Measurements from ENCODE around the gene LRMDA.

The LRMDA gene

DNA sequence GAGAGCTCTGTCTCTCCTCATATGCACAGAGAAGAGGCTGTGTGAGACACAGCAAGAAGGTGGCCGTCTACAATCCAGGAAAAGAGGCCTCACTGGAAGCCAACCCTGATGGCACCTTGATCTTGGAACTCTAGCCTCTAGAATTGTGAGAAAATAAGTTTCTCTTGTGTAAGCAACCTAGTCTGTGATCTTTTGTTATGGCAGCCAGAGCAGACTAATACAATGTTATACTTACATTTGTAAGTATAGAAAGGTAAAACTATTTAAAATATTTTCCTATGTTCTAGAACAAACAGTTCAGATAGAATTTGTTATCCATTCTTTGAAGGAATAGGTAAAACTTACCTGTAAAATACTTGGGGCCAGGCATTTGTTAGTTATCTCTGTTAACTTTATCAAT, 53.3 kb downstream of the LRMDA start:
- no peak overlapping the region for H2BK5ac ChIP-seq (ENCODE audit: low read length)
- WGBS (ENCODE audit: extremely low coverage, insufficient coverage, low lambda C conversion rate) = no CpG with 5 or more reads among the region's 1 CpG
- no peak overlapping the region for H4K8ac ChIP-seq (ENCODE audit: low read depth, low read length)
- no peaks in the 10 kb centered on the region for H3K27me3 ChIP-seq (ENCODE audit: insufficient read depth, low read length, poor library complexity)
- DNase-seq = no peak
- no peak overlapping the region for H2AK5ac ChIP-seq (ENCODE audit: low read length)
- no peaks in the 10 kb centered on the region for H3K36me3 ChIP-seq (ENCODE audit: control insufficient read depth, insufficient read depth, low read length)
- no peak overlapping the region for H4K5ac ChIP-seq (ENCODE audit: low read length)
- no peaks in the 10 kb centered on the region for H3K79me2 ChIP-seq (ENCODE audit: control insufficient read depth, insufficient read depth, low read length)
- H2BK120ac ChIP-seq (ENCODE audit: low read depth, low read length) = no peak overlapping the region
- no peak overlapping the region for H3K4me3 ChIP-seq (ENCODE audit: low read length)
- H3K79me1 ChIP-seq (ENCODE audit: low read length) = no peaks in the 10 kb centered on the region
- no peak overlapping the region for H3K56ac ChIP-seq (ENCODE audit: low read length)
- H3K23ac ChIP-seq (ENCODE audit: low read length) = no peak overlapping the region
- H3K4me1 ChIP-seq (ENCODE audit: control insufficient read depth, low read depth, low read length) = no peaks in the 10 kb centered on the region
- H3K4me2 ChIP-seq (ENCODE audit: low read length) = no peak overlapping the region
- no peak overlapping the region for H3K9ac ChIP-seq (ENCODE audit: low read length)
- no peak overlapping the region for H3K4ac ChIP-seq (ENCODE audit: low read depth, low read length)
- H3K27ac ChIP-seq (ENCODE audit: low read depth, low read length) = no peak overlapping the region
- no peak overlapping the region for H3K18ac ChIP-seq (ENCODE audit: low read length)
- no peak overlapping the region for H2BK15ac ChIP-seq (replicated peaks; ENCODE audit: low read depth)

DNA sequence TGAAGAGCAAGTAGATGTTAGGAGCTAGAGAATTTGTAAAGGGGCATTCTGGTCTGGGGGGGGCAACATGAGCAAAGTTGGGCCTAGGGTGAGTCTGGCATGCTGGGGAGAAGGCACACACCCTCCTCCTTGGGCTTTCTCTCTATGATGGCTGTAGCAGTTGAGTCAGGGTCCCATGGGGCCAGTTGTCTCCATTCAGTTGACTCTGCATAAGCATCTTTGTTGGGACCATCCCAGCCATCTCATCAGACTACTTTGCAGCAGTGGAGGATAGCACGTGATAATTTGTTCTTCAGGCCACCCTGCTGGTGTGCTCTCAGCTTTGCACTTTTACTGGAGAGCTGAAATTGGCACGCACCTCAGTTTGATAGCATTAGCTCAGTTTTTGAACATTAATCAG, 55.2 kb downstream of the LRMDA start:
- Histone ChIP-seq H3K18ac (ENCODE audit: low read length) (no peak overlapping the region), H2BK15ac (replicated peaks; ENCODE audit: low read depth) (no peak overlapping the region), H2BK120ac (ENCODE audit: low read depth, low read length) (no peak overlapping the region), H3K27ac (ENCODE audit: low read depth, low read length) (no peak overlapping the region), H3K4me1 (ENCODE audit: control insufficient read depth, low read depth, low read length) (no peaks in the 10 kb centered on the region), H4K8ac (ENCODE audit: low read depth, low read length) (no peak overlapping the region), H3K36me3 (ENCODE audit: control insufficient read depth, insufficient read depth, low read length) (no peaks in the 10 kb centered on the region), H3K4ac (ENCODE audit: low read depth, low read length) (no peak overlapping the region), H3K56ac (ENCODE audit: low read length) (no peak overlapping the region), H3K4me3 (ENCODE audit: low read length) (no peak overlapping the region), H3K27me3 (ENCODE audit: insufficient read depth, low read length, poor library complexity) (no peaks in the 10 kb centered on the region), H2AK5ac (ENCODE audit: low read length) (no peak overlapping the region), H4K5ac (ENCODE audit: low read length) (no peak overlapping the region), H2BK5ac (ENCODE audit: low read length) (no peak overlapping the region), H3K4me2 (ENCODE audit: low read length) (no peak overlapping the region), H3K23ac (ENCODE audit: low read length) (no peak overlapping the region), H3K9ac (ENCODE audit: low read length) (no peak overlapping the region), H3K79me1 (ENCODE audit: low read length) (no peaks in the 10 kb centered on the region), H3K79me2 (ENCODE audit: control insufficient read depth, insufficient read depth, low read length) (no peaks in the 10 kb centered on the region)
- WGBS (ENCODE audit: extremely low coverage, insufficient coverage, low lambda C conversion rate) = no CpG with 5 or more reads among the region's 2 CpGs
- no peak for DNase-seq

DNA sequence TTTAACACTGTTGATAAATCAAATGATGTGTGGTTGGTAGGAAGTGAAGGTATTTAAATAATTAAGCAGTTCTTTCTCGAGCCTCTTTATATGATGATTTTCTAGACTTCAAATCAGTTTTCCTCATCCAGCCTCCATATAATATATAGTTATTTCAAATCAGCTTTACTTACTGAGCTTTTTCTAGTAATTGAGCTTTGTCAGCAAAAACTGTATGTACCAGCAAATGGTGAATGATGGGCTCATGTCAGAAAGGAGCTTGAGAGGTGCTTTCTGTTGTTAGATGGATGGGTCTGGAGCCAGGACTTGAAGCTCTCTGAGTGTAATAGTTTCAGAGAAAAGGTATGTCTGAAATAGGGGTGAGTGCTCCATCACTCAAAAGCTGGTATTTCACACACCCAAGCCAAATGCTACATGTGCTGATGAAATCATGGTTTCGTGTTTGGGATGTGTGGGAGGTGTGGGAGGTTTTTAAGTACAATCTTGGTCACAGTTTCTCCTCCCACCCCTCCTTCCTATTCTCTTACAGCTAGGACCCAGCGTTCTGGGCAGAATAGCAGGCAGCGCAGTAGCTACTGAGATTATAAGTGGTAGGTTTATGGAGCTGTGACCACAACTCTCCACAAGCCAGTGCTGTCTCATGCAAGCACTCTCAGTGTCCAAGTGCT, 55.8 kb downstream of the LRMDA start:
- H2BK5ac ChIP-seq (ENCODE audit: low read length) = no peak overlapping the region
- H2BK120ac ChIP-seq (ENCODE audit: low read depth, low read length) = no peak overlapping the region
- H4K5ac ChIP-seq (ENCODE audit: low read length) = no peak overlapping the region
- no peak overlapping the region for H3K4ac ChIP-seq (ENCODE audit: low read depth, low read length)
- no peak overlapping the region for H3K4me2 ChIP-seq (ENCODE audit: low read length)
- H3K79me2 ChIP-seq (ENCODE audit: control insufficient read depth, insufficient read depth, low read length) = no peaks in the 10 kb centered on the region
- no peak overlapping the region for H2AK5ac ChIP-seq (ENCODE audit: low read length)
- H3K9ac ChIP-seq (ENCODE audit: low read length) = no peak overlapping the region
- no peaks in the 10 kb centered on the region for H3K4me1 ChIP-seq (ENCODE audit: control insufficient read depth, low read depth, low read length)
- no peak overlapping the region for H3K56ac ChIP-seq (ENCODE audit: low read length)
- H3K4me3 ChIP-seq (ENCODE audit: low read length) = no peak overlapping the region
- no peaks in the 10 kb centered on the region for H3K27me3 ChIP-seq (ENCODE audit: insufficient read depth, low read length, poor library complexity)
- H3K27ac ChIP-seq (ENCODE audit: low read depth, low read length) = no peak overlapping the region
- no peak overlapping the region for H3K23ac ChIP-seq (ENCODE audit: low read length)
- DNase-seq = no peak
- no peaks in the 10 kb centered on the region for H3K36me3 ChIP-seq (ENCODE audit: control insufficient read depth, insufficient read depth, low read length)
- no peak overlapping the region for H2BK15ac ChIP-seq (replicated peaks; ENCODE audit: low read depth)
- no peak overlapping the region for H3K18ac ChIP-seq (ENCODE audit: low read length)
- no CpG with 5 or more reads among the region's 4 CpGs for WGBS (ENCODE audit: extremely low coverage, insufficient coverage, low lambda C conversion rate)
- no peak overlapping the region for H4K8ac ChIP-seq (ENCODE audit: low read depth, low read length)
- no peaks in the 10 kb centered on the region for H3K79me1 ChIP-seq (ENCODE audit: low read length)

DNA sequence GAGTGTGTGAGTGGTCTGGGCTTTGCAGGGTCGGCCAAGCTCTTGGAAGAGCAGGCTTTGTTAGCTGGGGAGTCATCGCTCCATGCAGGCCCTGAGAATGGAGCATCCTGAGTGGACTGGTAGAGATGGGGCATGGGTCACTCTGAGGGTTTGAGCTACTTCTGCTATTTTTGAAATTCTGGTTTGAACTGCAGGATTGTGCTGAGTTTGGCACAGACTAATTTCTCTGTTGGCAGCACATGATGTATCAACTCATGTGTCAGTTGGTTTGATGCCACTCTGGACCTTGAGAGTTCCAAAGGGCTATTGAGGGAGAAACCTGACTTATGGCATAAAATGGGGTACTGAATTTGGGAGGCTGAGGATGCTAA, 56.3 kb downstream of the LRMDA start:
- Histone ChIP-seq H2BK120ac (ENCODE audit: low read depth, low read length) (no peak overlapping the region), H3K27ac (ENCODE audit: low read depth, low read length) (no peak overlapping the region), H3K4ac (ENCODE audit: low read depth, low read length) (no peak overlapping the region), H3K23ac (ENCODE audit: low read length) (no peak overlapping the region), H3K56ac (ENCODE audit: low read length) (no peak overlapping the region), H3K27me3 (ENCODE audit: insufficient read depth, low read length, poor library complexity) (no peaks in the 10 kb centered on the region), H3K4me2 (ENCODE audit: low read length) (no peak overlapping the region), H3K18ac (ENCODE audit: low read length) (no peak overlapping the region), H3K36me3 (ENCODE audit: control insufficient read depth, insufficient read depth, low read length) (no peaks in the 10 kb centered on the region), H3K4me3 (ENCODE audit: low read length) (no peak overlapping the region), H3K79me2 (ENCODE audit: control insufficient read depth, insufficient read depth, low read length) (no peaks in the 10 kb centered on the region), H3K4me1 (ENCODE audit: control insufficient read depth, low read depth, low read length) (no peaks in the 10 kb centered on the region), H3K9ac (ENCODE audit: low read length) (no peak overlapping the region), H4K5ac (ENCODE audit: low read length) (no peak overlapping the region), H3K79me1 (ENCODE audit: low read length) (no peaks in the 10 kb centered on the region), H2AK5ac (ENCODE audit: low read length) (no peak overlapping the region), H2BK15ac (replicated peaks; ENCODE audit: low read depth) (no peak overlapping the region), H2BK5ac (ENCODE audit: low read length) (no peak overlapping the region), H4K8ac (ENCODE audit: low read depth, low read length) (no peak overlapping the region)
- no CpG with 5 or more reads among the region's 2 CpGs for WGBS (ENCODE audit: extremely low coverage, insufficient coverage, low lambda C conversion rate)
- no peak for DNase-seq

DNA sequence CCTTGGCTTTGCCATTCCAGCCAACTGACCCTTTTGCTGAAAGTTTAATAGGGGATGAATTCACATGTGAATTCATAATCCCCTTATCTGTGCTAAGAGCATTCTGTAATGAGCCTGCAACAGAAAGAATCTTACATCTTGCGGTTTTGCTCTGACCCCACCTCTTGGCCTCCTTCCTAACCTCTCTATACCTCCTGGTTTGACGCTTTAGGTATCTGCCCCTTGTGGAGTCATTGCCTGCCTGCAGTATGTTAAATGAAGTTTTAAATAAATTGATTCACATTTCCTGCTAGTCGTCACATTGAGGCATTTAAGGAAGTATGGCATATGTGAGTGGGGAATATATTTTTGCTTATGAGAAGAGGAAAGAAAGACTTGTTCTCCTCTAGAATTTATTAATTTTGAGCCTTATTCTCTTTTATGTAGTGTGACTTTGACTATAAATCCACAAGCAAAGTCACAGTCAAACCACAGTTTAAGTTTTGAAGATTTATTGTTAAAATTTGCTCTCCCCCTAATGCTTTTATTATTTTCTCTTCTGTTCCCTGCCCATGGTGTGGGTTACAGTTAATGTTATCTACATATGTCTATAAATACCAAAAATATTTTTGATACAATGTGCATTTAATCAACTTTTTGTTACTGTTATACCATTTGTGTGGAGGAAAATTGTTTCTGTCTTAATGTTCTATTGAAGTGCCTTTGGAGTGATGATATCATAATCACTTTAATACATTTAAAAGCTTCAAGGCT, 60.9 kb downstream of the LRMDA start:
- Histone ChIP-seq H3K9ac (ENCODE audit: low read length) (no peak overlapping the region), H3K4me1 (ENCODE audit: control insufficient read depth, low read depth, low read length) (no peaks in the 10 kb centered on the region), H3K27ac (ENCODE audit: low read depth, low read length) (no peak overlapping the region), H2AK5ac (ENCODE audit: low read length) (no peak overlapping the region), H3K79me1 (ENCODE audit: low read length) (no peaks in the 10 kb centered on the region), H2BK120ac (ENCODE audit: low read depth, low read length) (no peak overlapping the region), H4K8ac (ENCODE audit: low read depth, low read length) (no peak overlapping the region), H3K36me3 (ENCODE audit: control insufficient read depth, insufficient read depth, low read length) (no peaks in the 10 kb centered on the region), H3K4ac (ENCODE audit: low read depth, low read length) (no peak overlapping the region), H3K4me3 (ENCODE audit: low read length) (no peak overlapping the region), H3K23ac (ENCODE audit: low read length) (no peak overlapping the region), H3K18ac (ENCODE audit: low read length) (no peak overlapping the region), H4K5ac (ENCODE audit: low read length) (no peak overlapping the region), H3K79me2 (ENCODE audit: control insufficient read depth, insufficient read depth, low read length) (no peaks in the 10 kb centered on the region), H2BK15ac (replicated peaks; ENCODE audit: low read depth) (no peak overlapping the region), H2BK5ac (ENCODE audit: low read length) (no peak overlapping the region), H3K56ac (ENCODE audit: low read length) (no peak overlapping the region), H3K4me2 (ENCODE audit: low read length) (no peak overlapping the region), H3K27me3 (ENCODE audit: insufficient read depth, low read length, poor library complexity) (no peaks in the 10 kb centered on the region)
- no CpG with 5 or more reads among the region's 3 CpGs for WGBS (ENCODE audit: extremely low coverage, insufficient coverage, low lambda C conversion rate)
- peak; percentile 22 for DNase-seq

DNA sequence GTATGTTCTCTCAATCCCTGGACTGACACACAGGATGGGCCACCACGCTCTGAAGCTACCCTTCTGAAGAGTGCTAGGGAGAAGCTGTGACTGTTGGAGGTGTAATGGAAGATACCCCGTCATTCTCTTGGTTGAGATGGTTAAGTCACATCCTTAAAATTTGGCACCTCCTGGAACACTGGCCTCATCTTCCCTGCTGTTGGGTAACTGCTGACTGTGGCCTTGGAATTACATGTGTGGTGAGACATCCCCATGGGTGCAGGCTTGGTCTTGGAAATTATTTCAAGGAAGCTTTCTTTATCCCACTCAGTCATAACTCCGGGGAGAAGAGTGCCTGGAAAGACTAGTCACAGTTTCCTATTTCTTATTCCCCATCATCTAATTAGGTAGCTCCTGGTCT, 62.0 kb downstream of the LRMDA start:
- Histone ChIP-seq H3K27me3 (ENCODE audit: insufficient read depth, low read length, poor library complexity) (no peaks in the 10 kb centered on the region), H3K79me2 (ENCODE audit: control insufficient read depth, insufficient read depth, low read length) (no peaks in the 10 kb centered on the region), H3K27ac (ENCODE audit: low read depth, low read length) (no peak overlapping the region), H2BK120ac (ENCODE audit: low read depth, low read length) (no peak overlapping the region), H3K4me3 (ENCODE audit: low read length) (no peak overlapping the region), H4K8ac (ENCODE audit: low read depth, low read length) (no peak overlapping the region), H2BK15ac (replicated peaks; ENCODE audit: low read depth) (no peak overlapping the region), H3K4ac (ENCODE audit: low read depth, low read length) (no peak overlapping the region), H2AK5ac (ENCODE audit: low read length) (no peak overlapping the region), H3K56ac (ENCODE audit: low read length) (no peak overlapping the region), H3K18ac (ENCODE audit: low read length) (no peak overlapping the region), H3K23ac (ENCODE audit: low read length) (no peak overlapping the region), H3K9ac (ENCODE audit: low read length) (no peak overlapping the region), H3K79me1 (ENCODE audit: low read length) (no peaks in the 10 kb centered on the region), H4K5ac (ENCODE audit: low read length) (no peak overlapping the region), H3K4me1 (ENCODE audit: control insufficient read depth, low read depth, low read length) (no peaks in the 10 kb centered on the region), H3K4me2 (ENCODE audit: low read length) (no peak overlapping the region), H2BK5ac (ENCODE audit: low read length) (no peak overlapping the region), H3K36me3 (ENCODE audit: control insufficient read depth, insufficient read depth, low read length) (no peaks in the 10 kb centered on the region)
- no CpG with 5 or more reads among the region's 3 CpGs for WGBS (ENCODE audit: extremely low coverage, insufficient coverage, low lambda C conversion rate)
- no peak for DNase-seq
